GM18868 (cell line): ENCODE data around the gene LRRC8B.
"Not testable (repeated sequence)": the region's sequence is repeated elsewhere in the genome, so short reads cannot be mapped to it uniquely, and the experiment has no call there.

ENCODE experiments used
- ATAC-seq: cut with Tn5 transposase; IDR thresholded peaks from one replicate; pipeline ENCODE4 v1.9.1; 2021; ENCODE audit warnings: mild to moderate bottlenecking, moderate library complexity; ENCODE audit not compliant: unreplicated experiment

The LRRC8B gene

DNA sequence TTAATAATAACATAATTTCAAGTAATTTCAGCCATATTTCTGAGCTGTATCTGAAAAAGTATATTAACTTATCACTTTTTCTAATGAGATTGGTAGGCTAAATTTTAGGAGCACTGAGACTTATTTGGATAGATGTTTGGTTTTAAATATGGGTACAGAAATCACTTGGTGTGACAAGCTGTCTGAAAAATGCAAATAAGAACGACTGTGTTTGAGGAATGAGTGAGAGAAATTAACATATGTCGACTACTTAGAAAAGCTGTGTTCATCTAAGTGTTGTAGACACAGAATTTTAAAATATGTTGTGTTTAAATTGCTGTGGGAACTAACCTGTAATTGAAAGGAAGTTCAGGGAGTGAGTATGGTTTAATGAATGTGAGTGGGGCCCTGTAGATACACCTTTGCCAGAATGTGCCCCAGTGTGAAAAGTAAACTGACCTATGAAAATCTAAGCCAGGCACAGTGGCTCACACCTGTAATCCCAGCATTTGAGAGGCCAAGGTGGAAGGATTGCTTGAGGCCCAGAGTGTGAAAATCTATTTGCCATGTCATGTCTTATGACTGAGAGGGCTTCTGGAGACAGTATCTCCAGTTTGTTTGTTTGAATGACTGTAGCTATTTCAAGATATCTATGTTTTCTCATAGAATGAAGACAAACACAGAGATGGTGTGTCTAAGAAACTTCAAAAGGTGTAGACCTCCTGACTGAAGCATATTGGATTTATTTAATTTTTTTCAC lies 54.5 kb downstream of the LRRC8B start:
- no peak for ATAC-seq

DNA sequence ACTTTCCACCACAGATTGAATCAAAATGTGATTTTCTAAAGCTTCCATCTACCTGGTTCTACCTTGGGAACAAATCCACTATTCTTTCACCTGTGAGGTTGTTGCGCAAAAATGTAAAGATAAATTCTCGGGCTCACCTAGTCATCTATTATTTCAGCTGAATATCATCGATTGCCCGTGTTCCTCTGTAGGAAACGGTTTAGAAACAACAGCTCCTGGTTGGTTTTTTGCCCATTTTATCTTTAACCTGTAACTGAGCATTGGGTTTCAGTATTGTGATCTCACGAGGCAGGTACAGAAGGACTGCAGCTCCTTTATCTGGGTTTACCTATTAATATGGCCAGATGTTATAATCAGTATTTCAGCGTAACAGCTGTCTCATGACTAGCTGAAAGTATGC lies 55.4 kb downstream of the LRRC8B start:
- no peak for ATAC-seq

GRCh38 chr1:89581859-89582258 lies 57.2 kb downstream of the LRRC8B start:
- ATAC-seq: no peak

- ATAC-seq: no peak
Observed at GRCh38 chr1:89582571-89582970, 57.9 kb downstream of the LRRC8B start.

DNA sequence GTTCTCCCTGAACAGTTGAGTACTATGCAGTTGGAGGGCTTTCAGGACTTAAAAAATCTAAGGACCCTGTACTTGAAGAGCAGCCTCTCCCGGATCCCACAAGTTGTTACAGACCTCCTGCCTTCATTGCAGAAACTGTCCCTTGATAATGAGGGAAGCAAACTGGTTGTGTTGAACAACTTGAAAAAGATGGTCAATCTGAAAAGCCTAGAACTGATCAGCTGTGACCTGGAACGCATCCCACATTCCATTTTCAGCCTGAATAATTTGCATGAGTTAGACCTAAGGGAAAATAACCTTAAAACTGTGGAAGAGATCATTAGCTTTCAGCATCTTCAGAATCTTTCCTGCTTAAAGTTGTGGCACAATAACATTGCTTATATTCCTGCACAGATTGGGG lies 59.6 kb downstream of the LRRC8B start:
- no peak for ATAC-seq

DNA sequence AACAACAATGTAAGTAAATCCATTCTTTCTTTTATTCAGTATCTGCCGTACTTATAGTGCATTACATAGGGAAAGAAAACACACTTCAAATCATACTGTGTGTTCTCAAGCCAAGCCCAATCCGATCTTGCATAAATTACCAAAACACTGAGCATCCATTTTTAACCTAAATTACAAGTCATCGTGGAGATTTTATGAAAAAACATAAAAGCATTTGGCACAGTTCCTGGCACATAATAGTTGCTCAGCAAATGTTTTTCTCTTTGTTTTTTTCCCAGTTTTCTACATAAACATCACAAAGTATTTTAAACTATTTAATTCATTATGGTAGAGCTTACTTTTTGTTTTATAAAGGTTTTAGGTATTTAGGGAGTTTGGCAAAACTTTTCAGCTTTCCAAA lies 60.2 kb downstream of the LRRC8B start:
- ATAC-seq: no peak

DNA sequence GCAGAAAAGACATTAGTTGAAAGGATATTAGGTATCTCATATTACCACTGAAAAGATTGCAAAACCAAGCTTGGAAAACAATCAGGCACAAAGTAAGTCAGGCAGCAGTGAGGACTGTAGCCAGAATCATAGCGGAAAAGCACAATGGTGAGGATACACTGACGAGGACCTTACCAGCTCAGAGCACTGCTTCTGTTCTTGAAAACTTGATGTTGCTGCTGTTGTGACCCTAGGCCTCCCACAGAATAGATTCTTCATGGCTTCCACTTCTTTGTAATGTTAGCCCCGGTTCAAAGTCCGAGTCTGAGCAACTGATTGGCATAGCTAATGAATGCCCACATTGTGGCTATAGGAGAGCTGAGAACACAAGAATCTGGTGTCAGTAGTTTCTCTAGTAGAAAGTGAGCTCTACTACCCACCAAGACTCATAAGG lies 63.1 kb downstream of the LRRC8B start:
- ATAC-seq: no peak

DNA sequence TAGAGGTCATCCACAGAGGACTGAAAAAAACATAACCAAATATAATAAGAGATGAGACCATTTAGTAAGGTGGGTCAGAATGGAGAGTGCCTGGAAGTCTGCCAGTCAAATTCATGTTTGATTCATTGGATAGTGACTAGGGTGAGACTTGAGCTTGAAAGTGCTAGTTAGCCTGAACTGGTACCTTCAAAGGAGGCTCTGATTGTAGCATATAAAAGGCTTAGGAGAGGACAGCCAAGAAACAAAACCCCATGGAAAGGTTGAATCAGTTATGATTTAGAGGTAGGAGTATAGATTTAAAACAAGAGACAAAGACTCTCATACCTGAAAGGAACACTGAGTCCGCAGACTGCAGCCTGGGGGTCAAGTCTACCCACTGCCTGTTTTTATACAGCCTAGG lies 63.9 kb downstream of the LRRC8B start:
- no peak for ATAC-seq

DNA sequence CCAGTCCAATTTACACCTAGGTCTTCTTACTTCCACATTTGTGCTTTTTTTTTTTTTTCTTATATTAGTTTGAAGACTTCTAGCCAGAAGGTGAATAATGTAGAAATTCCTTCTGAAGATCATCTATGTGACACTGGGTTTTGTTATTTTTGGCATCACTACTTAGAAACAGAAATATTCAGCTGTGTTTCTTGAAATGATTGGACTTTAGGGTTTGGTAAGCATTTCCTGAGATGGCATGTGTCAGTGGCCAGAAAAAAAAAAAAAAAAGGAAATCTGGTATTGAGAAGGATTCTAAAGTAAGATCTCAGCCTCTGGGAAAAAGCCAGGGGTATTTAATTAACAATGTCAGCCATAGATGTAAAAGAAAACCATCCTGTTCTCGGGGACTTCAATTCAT lies 64.9 kb downstream of the LRRC8B start:
- ATAC-seq: peak; percentile 46

DNA sequence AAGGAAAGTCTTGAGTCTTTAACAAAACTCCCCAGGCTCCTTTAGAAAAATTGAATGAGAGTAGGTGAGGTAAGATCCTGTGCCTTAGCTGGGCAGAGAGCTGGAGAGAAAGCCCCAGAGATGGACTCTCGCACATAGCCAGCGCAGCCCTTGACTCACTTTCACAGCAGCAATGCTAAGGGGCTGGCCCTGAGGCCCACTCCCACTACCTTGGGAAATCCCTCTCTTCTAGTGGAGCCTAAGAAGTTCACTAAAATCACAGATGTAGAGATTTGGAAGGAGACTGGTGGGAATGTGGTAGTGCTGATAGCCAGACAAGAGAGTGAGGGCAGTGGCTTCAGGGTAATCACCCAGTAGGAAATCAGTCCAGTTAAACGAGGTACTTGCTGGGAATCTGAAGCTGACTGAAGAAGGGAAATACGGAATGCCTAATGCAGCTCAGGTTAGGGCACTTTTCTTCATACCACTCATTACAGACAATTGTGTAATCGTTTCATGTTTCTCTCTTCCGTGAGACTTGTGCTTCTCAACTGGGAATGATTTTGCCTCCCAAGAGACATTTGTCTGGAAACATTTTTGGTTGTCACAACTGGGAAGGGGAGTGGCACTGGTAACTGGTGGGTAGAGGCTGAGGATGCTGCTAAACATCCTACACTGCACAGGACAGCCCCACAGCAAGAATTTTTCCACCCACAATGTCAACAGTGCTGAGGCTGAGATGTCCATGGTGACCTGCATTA lies 65.9 kb downstream of the LRRC8B start:
- ATAC-seq: peak; percentile 61

- ATAC-seq: not testable (repeated sequence)
Observed at GRCh38 chr1:89592861-89593302, 68.3 kb downstream of the LRRC8B start.

DNA sequence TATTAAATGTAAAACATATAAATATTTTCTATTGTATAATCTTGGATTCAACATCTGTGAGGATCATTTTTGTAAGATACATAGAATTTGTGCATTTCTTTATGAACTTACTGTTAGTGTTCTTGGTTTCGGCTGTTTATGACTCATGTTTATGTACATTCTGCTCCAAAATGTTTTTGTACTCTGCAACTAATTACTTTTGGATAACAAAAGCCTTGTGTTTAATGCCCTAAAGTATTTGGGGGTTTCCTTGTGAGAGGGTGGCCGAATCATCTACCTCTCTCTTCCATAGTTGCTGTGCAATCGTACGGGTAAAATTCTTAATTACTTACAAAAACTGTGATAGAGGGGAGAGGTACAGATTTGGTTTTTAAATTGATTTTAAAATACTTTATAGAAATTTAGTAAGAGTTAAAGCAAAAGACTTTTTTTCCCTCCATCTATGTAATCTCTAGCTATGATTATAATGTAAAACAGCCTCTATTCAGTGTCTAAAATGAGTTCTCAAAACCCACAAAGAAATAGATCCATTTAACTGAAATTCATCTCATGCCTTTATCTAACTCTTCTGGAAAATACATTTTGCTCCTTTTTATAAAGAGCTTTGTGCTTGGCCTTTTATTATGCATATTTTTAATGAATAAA lies 69.6 kb downstream of the LRRC8B start:
- no peak for ATAC-seq

- no peak for ATAC-seq
Observed at GRCh38 chr1:89596698-89597097, 72.1 kb downstream of the LRRC8B start.

DNA sequence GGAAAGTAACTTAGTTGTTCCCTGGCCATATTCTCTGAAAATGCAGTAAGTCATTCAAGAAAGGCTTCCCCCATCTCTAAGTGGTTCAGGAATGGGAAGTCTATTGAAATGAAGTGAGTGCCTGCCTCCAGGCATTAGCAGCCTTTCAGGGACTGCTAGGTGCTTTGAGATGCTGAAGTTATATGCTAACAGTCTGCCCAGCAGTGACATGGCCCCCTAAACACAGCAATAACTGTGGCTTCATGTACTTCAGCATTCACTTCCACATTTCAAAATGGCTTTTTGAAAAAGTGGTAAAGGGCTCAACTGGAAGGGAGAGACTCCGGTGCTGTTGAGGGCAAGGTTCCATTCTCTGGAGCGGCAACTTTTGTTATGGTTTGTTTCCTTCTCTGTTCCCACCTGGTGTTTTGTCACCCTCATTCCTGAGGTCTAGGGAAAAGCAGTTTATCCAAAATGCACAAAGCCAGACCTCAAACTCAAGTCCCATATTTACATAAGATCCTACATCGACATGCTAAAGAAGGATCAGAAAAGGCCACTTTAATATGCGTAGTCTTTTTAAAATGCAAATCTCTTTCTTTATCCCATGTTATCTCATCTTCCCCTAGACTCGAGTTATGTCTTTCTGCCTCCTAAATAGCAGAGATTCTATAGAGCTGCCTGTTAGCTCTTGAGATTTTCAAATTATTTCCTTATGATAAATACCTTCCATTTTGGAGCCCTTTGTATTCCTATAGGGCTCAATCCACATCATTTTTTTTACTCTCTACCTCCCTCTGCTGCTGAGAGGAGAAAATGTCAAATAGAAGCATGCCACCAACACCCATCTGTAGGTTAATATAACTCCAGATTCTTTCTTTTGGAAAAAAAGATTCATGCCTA lies 74.1 kb downstream of the LRRC8B start:
- no peak for ATAC-seq

DNA sequence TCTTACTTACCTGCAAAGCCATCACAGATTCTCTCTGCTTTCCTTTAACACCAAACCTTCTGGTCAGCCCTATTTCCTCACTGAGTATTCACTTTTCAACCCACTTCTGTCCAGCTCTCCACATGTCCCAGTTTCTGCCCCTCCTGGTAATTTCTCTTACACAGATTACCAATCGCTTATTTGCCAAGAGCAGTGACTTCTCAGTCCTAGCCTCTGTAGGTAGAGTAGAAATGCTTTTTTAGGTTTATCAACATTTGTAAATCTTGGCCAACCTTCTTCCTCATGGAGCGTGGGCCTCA lies 74.7 kb downstream of the LRRC8B start:
- no peak for ATAC-seq

- peak; percentile 71 for ATAC-seq
Observed at GRCh38 chr1:89600451-89601224, 76.0 kb downstream of the LRRC8B start.

DNA sequence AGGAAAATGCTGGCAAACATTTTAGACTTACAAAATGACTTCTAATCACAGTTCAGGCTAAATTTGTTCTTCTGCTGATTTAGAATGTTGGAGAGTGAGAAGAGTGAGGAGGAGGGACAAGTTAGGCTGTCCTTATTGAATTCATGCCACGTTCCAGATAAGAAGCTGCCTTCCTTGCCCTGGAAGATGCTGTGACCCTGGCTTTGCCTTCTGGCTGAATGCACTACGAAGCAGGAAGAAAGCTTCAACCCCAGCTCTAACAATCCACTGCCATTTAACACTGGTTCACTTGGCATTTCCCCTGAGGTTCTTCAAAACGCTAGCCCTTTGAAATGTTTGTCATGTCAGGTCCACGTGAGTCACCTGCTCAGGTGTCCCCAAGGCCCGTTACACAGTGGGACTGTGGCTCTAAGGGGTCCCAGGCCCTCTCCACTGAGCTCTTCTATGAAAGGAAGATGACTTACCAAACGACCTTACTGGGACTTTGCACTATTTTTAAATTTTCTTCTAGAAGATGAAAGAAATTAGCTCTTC lies 78.3 kb downstream of the LRRC8B start:
- ATAC-seq: no peak

DNA sequence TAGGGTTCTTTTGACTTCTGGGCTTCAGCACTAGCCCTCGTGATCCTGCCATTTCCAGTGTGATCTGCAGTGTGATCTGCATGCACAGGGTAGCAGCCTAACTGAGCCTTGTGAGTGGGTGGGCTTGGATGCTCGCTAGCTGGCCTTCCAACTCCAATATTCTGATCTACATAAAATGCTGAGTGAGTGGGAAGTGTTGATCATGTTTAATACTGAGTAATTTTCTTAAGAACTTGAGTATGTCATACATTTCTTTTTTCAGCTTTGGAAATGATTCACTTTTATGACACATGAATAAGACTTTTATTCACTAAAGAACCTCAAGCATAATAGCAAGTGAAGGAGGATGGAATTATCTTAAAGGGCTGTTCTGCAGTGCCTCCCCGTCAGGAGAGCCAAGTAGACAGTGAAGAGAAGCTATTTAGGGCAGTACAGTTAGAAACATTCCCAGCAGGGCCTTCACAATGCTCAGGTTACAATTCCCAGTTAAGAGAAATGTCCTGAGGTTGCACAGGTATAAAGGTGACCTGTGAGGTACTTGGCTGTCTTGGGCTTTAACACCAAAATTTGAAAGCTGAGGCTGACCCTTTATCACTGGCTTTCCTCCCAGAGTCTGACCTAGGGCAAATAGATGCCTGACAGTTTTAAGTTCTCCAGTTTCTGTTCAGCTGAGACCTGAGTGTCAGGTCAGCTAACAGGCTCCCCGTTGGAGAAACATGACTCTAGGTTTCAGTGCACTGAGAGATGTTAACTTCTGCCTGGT lies 79.2 kb downstream of the LRRC8B start:
- ATAC-seq: no peak

GRCh38 chr1:89604414-89604735 lies 79.7 kb downstream of the LRRC8B start:
- ATAC-seq: no peak

DNA sequence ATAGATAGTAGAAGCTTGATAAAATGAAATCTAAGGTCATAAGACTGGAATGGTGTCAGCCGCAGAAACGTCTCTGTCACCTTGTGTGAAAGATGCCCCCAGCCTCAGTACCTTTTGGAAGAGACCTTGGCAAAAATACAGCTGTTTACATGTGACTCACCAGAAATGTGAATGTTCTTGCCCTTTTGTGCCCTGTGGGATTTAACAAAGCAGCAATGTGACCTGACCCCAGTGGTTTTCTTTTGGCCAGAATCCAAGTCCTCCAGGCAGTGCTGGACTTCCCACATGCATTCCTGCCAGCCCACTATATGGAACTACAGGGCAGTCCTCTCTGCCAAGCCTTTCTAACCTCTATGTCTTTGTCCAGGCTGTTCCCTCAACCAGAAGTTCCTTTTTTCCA lies 81.1 kb downstream of the LRRC8B start:
- ATAC-seq: no peak
